Measurements from ENCODE around the gene PHACTR2. TPM values are rescaled to one million over a fixed set of nuclear protein-coding genes. Genes with fewer than 3 reads are reported as not detected.

The PHACTR2 gene
- total and polyA plus RNA-seq, 10 of the 15 experiments (the other 5 are each of a cell fraction or from before 2014, with no cell fraction given): 1.4 to 19.1 (median 5.3) TPM

GRCh38 chr6:143803769-143804568 lies 126.2 kb downstream of the PHACTR2 start:
- ChIA-PET POLR2A (no interaction called here), SMC1A (ENCODE audit: uncharacterized antibody, unreplicated experiment) (interaction anchor here (0.9 kb wide), 1 partner anchor 39 kb away, joined by 3 read pairs; the partner anchor contains the start of gene LTV1), RAD21 (ENCODE audit: unreplicated experiment) (no interaction called here), CTCF (no interaction called here)
- H3K79me2 ChIP-seq (ENCODE audit: control insufficient read depth, insufficient read depth, low read length): no peaks in the 10 kb centered on the region
- no peak for ATAC-seq
- no peaks in the 10 kb centered on the region for H3K27me3 ChIP-seq (replicated peaks in 1 of 2; ENCODE audit: control insufficient read depth in 2 of 2, insufficient read depth in 2 of 2, low read length in 1 of 2)
- no peak overlapping the region for H3K4me2 ChIP-seq (ENCODE audit: control insufficient read depth, insufficient read depth)
- no peak for FAIRE-seq
- no peaks in the 10 kb centered on the region for H4K20me1 ChIP-seq (ENCODE audit: control insufficient read depth, insufficient read depth)
- no peaks in the 10 kb centered on the region for H3K9me3 ChIP-seq (replicated peaks; ENCODE audit: control insufficient read depth, insufficient read depth, low read length)
- H3K4me1 ChIP-seq (ENCODE audit: control insufficient read depth, insufficient read depth, low read length): no peaks in the 10 kb centered on the region
- no peak for DNase-seq (ENCODE audit: low read depth, low spot score)
- no TSS peak for BruUV-seq (replicated peaks)
- H3K4me3 ChIP-seq: no peak overlapping the region
- WGBS (ENCODE audit: insufficient coverage, insufficient replicate concordance, low lambda C conversion rate, missing lambda C conversion rate): 74% methylated on average over 9 of the region's 9 CpGs
- no peak overlapping the region for H3K27ac ChIP-seq (ENCODE audit: control insufficient read depth, insufficient read depth)
- H2AFZ ChIP-seq (ENCODE audit: control insufficient read depth, low read depth, low read length): no peak overlapping the region
- intact Hi-C loops (cut with micrococcal nuclease; ENCODE audit: unreplicated experiment): no loop called here
- in situ Hi-C loops (cut with MboI): no loop called here
- no peaks in the 10 kb centered on the region for H3K36me3 ChIP-seq (ENCODE audit: control insufficient read depth in 2 of 2, insufficient read depth in 2 of 2, low read length in 1 of 2)
- no peak overlapping the region for H3K9ac ChIP-seq (ENCODE audit: control insufficient read depth, insufficient read depth, low read length)
- TF ChIP-seq MAX (IDR thresholded peaks at IDR 0.05; ENCODE audit: low read depth, low read length) (no peak), ASH2L (IDR thresholded peaks at IDR 0.05; ENCODE audit: borderline replicate concordance, low read depth) (no peak), PRDM15 (CRISPR knock-in tag; IDR thresholded peaks at IDR 0.05) (no peak), HDAC2 (IDR thresholded peaks at IDR 0.05) (no peak), TCF7 (IDR thresholded peaks at IDR 0.05; ENCODE audit: borderline replicate concordance) (no peak), CBFB (IDR thresholded peaks at IDR 0.05; ENCODE audit: low read depth) (no peak), ATF7 (IDR thresholded peaks at IDR 0.05; ENCODE audit: low read depth) (no peak), ZNF207 (IDR thresholded peaks at IDR 0.05; ENCODE audit: borderline replicate concordance) (no peak)
- TF ChIP-seq, protein P1, sequence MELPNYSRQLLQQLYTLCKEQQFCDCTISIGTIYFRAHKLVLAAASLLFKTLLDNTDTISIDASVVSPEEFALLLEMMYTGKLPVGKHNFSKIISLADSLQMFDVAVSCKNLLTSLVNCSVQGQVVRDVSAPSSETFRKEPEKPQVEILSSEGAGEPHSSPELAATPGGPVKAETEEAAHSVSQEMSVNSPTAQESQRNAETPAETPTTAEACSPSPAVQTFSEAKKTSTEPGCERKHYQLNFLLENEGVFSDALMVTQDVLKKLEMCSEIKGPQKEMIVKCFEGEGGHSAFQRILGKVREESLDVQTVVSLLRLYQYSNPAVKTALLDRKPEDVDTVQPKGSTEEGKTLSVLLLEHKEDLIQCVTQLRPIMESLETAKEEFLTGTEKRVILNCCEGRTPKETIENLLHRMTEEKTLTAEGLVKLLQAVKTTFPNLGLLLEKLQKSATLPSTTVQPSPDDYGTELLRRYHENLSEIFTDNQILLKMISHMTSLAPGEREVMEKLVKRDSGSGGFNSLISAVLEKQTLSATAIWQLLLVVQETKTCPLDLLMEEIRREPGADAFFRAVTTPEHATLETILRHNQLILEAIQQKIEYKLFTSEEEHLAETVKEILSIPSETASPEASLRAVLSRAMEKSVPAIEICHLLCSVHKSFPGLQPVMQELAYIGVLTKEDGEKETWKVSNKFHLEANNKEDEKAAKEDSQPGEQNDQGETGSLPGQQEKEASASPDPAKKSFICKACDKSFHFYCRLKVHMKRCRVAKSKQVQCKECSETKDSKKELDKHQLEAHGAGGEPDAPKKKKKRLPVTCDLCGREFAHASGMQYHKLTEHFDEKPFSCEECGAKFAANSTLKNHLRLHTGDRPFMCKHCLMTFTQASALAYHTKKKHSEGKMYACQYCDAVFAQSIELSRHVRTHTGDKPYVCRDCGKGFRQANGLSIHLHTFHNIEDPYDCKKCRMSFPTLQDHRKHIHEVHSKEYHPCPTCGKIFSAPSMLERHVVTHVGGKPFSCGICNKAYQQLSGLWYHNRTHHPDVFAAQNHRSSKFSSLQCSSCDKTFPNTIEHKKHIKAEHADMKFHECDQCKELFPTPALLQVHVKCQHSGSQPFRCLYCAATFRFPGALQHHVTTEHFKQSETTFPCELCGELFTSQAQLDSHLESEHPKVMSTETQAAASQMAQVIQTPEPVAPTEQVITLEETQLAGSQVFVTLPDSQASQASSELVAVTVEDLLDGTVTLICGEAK (IDR thresholded peaks at IDR 0.05; ENCODE audit: borderline replicate concordance): no peak
- TF ChIP-seq, protein P2, sequence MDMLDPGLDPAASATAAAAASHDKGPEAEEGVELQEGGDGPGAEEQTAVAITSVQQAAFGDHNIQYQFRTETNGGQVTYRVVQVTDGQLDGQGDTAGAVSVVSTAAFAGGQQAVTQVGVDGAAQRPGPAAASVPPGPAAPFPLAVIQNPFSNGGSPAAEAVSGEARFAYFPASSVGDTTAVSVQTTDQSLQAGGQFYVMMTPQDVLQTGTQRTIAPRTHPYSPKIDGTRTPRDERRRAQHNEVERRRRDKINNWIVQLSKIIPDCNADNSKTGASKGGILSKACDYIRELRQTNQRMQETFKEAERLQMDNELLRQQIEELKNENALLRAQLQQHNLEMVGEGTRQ (IDR thresholded peaks at IDR 0.05; ENCODE audit: borderline replicate concordance, low read depth, low read length): no peak
- TF ChIP-seq, protein P3, sequence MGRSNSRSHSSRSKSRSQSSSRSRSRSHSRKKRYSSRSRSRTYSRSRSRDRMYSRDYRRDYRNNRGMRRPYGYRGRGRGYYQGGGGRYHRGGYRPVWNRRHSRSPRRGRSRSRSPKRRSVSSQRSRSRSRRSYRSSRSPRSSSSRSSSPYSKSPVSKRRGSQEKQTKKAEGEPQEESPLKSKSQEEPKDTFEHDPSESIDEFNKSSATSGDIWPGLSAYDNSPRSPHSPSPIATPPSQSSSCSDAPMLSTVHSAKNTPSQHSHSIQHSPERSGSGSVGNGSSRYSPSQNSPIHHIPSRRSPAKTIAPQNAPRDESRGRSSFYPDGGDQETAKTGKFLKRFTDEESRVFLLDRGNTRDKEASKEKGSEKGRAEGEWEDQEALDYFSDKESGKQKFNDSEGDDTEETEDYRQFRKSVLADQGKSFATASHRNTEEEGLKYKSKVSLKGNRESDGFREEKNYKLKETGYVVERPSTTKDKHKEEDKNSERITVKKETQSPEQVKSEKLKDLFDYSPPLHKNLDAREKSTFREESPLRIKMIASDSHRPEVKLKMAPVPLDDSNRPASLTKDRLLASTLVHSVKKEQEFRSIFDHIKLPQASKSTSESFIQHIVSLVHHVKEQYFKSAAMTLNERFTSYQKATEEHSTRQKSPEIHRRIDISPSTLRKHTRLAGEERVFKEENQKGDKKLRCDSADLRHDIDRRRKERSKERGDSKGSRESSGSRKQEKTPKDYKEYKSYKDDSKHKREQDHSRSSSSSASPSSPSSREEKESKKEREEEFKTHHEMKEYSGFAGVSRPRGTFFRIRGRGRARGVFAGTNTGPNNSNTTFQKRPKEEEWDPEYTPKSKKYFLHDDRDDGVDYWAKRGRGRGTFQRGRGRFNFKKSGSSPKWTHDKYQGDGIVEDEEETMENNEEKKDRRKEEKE (IDR thresholded peaks at IDR 0.05): no peak
